HG03108 (cell line): ENCODE measurements around the gene NPAS3.

Experiments used
- ATAC-seq: cut with Tn5 transposase; IDR thresholded peaks from one replicate; pipeline ENCODE4 v1.9.1; 2021; ENCODE audit warnings: moderate library complexity; ENCODE audit not compliant: unreplicated experiment

The NPAS3 gene

GRCh38 chr14:33240466-33240865 is 301.8 kb downstream of the NPAS3 start:
- ATAC-seq: no peak

DNA sequence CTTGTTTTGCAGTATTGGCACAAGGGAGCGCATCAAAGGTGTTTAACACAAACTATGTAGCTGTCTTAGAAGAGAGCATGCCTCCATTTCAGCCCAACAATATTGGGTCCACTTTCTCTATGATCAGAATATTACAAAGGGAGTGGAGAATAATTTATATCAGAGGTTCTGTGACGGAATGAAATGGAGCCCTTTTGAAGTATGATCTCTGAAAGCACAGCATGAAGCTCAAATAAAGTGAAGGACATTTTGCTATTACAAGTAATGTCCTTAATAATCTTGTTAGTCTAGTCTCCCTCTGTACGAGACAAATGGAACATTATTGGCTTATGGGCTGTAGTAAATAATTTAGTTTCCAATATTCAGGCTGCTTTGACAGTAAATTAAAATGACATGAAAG is 302.7 kb downstream of the NPAS3 start:
- no peak for ATAC-seq

DNA sequence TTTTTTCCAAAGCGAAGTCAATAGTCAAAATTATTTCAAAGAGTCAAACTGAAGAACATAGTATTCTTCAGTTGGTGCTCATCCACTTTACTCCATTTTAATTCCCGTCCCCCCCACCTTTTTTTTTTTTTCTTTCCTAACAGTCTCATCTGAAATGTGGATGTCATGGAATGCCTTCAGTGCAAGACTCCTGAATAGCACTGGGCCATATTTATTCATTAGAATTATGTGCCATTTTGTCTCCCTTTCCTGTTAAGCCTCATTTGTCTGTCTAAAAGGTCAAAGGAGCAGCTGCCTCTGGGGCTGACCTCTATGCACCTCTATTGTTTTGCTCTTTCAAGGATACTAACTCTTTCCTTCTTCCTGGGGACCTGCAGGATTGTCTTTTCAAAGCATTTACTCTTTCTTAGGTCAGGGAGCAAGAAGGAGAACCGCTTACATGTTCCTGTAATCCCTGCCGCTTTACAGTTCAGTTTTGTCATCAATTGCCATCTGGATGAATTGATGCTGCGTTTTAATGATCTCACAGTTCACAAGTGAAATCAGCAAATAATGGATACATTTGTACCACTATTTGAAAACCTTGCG is 310.6 kb downstream of the NPAS3 start:
- no peak for ATAC-seq

- ATAC-seq: no peak
Observed at GRCh38 chr14:33250963-33251362, 312.3 kb downstream of the NPAS3 start.

DNA sequence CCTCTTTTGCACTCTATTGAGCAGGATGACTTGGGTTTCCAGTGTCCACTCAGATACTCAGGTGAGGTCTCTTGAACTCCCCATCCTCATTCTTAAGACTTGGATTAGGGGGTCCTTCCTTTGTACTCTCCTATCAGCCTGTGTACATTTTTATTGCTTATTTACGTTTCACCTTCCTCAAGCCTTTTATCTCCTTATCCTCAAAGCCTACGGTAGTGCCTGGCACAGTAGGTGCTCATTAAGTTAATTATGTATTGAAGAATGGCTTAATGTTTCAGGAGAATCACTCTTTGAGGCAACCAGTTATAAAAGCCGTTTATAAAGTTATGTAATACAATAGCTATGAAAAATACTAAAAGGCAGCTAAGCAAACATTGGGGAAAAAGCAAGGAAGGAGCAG is 315.7 kb downstream of the NPAS3 start:
- ATAC-seq: no peak

DNA sequence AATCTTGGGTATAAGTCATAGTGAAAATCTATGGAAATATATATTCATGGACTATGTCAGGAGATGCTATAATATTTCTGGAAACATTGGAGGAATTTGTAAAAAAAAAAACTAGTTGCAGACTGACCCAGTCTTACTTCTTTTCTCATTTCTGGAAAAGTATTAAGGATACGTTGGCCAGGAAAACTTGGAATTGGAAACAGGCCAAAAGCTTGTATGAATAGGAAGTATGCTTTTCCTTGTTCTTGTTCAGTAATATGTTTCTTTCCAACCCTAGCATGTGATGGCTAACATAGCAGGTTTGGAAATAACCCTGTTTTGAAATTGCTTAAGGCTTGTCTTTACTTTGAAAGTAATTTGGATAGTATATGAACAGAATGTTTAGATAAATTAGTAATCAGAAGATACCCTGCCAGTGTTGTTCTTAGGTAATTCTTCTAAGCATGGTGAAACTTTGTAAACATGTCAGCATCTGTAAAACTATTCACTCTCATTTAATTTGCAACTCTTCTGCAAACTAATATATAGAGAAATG is 316.2 kb downstream of the NPAS3 start:
- no peak for ATAC-seq

- no peak for ATAC-seq
Observed at GRCh38 chr14:33257796-33258195, 319.1 kb downstream of the NPAS3 start.

DNA sequence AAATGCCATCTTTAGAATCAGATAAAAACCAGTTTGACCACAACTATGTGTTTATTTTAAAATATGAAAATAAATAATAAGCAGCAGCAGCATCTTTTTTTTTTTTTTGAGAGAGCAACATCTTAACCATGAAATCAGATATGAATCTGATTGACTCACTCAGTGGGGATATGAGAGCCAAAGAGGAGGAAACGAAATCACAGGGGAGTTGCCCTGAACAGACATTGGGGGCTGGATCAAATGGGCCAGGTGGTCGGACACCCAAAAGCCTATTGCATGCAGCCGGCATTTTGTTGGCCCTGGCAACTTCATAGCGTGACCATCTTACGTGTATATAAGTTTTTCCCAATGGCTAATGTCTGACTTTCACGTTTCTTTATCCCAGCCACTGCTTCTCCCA is 321.1 kb downstream of the NPAS3 start:
- no peak for ATAC-seq

GRCh38 chr14:33271216-33271615 is 332.5 kb downstream of the NPAS3 start:
- ATAC-seq: no peak

GRCh38 chr14:33271891-33272290 is 333.2 kb downstream of the NPAS3 start:
- ATAC-seq: no peak

DNA sequence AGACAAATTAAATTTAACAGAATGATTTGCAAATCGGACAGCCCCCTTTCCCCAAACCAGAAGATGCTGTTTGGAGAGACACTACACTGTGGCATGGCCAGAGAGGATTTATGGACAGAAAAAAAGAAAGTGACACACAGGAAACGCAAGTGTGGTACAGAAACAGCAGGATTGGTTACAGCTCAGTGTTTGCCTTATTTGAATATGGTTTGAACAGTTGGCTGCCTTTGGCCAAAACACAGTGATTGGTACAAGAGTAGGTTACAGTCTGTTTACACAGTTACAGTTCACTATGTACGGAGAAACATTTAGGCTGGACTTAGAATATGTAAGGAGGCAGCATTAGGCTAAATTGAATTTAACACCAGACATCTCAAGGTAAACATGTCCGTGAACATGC is 335.3 kb downstream of the NPAS3 start:
- ATAC-seq: no peak

DNA sequence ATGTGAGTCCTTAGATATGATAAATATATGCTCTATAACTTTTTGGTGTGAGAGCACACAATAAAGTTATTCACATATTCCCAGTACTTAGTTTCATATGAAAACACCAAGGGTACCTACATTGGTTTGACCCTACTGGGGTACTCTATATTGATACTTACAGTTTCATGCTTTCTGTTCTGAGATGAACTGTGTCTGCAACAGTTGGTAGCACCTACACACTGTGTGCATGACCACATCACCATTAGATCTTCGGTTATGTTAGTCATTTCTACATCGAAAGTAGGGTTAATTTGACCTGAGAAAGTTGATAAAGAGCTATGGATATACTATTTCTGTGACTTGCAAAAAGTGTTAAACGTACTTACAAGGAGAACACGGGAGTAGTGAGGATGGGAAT is 337.2 kb downstream of the NPAS3 start:
- ATAC-seq: no peak

- no peak for ATAC-seq
Observed at GRCh38 chr14:33279865-33280264, 341.2 kb downstream of the NPAS3 start.

- ATAC-seq: no peak
Observed at GRCh38 chr14:33280646-33281045, 342.0 kb downstream of the NPAS3 start.

- ATAC-seq: no peak
Observed at GRCh38 chr14:33282331-33283230, 343.9 kb downstream of the NPAS3 start.

- no peak for ATAC-seq
Observed at GRCh38 chr14:33285902-33286700, 347.4 kb downstream of the NPAS3 start.

DNA sequence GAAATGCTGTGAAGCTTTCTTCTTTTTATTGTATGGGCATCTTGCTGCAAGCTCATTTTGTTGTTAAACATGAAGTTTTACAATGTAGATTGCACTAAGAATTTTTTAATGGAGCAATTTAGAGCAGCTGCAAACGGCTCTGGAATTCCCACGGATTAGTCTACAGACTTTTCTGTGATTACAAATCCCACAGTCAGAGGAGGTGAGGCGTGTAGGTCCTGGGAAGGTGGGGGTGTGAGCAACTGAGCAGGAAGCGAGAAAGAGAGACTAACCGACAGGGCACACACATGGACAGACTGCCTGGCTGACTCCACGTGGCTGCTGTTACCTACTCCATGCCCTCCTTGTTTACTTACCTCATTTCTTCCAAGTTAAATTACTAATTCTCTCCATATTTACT is 348.5 kb downstream of the NPAS3 start:
- ATAC-seq: no peak

DNA sequence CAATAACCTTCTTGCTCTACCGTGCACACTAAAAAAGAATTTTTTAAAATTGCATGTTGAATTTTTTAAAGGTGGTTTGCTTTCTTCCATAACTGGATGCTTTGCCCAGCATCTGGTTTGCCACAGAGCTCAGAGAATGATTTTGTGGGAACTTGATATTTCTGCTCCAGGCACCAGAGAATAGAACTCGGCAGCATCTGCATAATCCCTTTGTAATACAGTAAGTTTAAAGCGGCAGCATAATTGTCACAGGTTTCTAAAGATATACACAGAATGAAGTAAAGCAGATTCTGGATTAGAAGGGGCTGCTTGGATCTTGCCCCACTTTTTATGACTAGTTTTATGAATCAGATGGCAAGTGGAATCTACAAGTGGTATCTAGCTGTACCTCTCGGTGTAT is 352.0 kb downstream of the NPAS3 start:
- no peak for ATAC-seq

GRCh38 chr14:33291529-33292104 is 352.9 kb downstream of the NPAS3 start:
- ATAC-seq: no peak

DNA sequence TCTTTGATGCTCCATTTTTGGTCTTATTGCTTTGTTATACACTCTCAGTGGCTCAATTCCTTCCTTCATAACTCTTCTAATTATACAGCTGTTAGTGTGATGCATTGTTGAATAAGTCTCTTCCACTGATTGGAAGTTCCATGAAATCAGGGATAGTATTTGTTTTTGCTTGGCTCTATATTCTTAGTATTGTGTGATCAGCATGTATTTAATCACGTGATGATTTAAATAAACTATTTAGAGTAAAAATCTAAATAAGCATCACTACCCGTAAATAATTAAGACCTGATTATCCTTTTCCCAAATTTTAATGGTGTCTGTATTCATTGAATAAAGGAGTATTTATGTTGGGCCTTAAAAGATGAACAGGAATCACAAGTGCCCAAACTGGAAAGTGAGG is 355.7 kb downstream of the NPAS3 start:
- ATAC-seq: no peak

- ATAC-seq: no peak
Observed at GRCh38 chr14:33297565-33297964, 358.9 kb downstream of the NPAS3 start.
